Spleen (tissue), 11 donors: ENCODE data around the gene RAB9B. TPM values are rescaled to one million over a fixed set of nuclear protein-coding genes. Genes with fewer than 3 reads are reported as not detected.

Experiments
- DNase-seq: peaks from one replicate; pipeline ENCODE4 v3.0.0-alpha.2; 2020
- H3K27ac ChIP-seq, 8 donors: fragments of 200-600 bp; sonication (generic) in 7 of 8; 1 replicate in 4 of 8; 2 replicates in 4 of 8; pipeline versions ENCODE4 v1.5.0 to v1.8.0; 2016 to 2021; ENCODE audit warnings: inconsistent platforms in 4 of 8, mild to moderate bottlenecking in 4 of 8, moderate library complexity in 1 of 8
- H3K27me3 ChIP-seq, 7 donors: fragments of 200-600 bp; sonication (generic) in 6 of 7; replicated peaks in 1 of 7; 1 replicate in 4 of 7; 2 replicates in 3 of 7; pipeline versions ENCODE4 v1.5.0 to v1.8.0; 2016 to 2021; ENCODE audit warnings: inconsistent platforms in 3 of 7, mild to moderate bottlenecking in 1 of 7
- H3K36me3 ChIP-seq, 6 donors: fragments of 200-600 bp; sonication (generic) in 5 of 6; 1 replicate in 4 of 6; 2 replicates in 2 of 6; pipeline versions ENCODE4 v1.5.0 to v1.8.0; 2016 to 2021; ENCODE audit warnings: inconsistent platforms in 2 of 6
- H3K4me1 ChIP-seq, 6 donors: fragments of 200-600 bp; sonication (generic) in 5 of 6; 1 replicate in 3 of 6; 2 replicates in 3 of 6; pipeline versions ENCODE4 v1.5.0 to v1.8.0; 2016 to 2021; ENCODE audit warnings: inconsistent platforms in 3 of 6
- H3K4me3 ChIP-seq, 8 donors: fragments of 200-600 bp; sonication (generic) in 7 of 8; 1 replicate in 4 of 8; 2 replicates in 4 of 8; pipeline versions ENCODE4 v1.5.0 to v1.8.0; 2016 to 2021; ENCODE audit warnings: inconsistent platforms in 4 of 8, mild to moderate bottlenecking in 4 of 8, moderate library complexity in 2 of 8
- H3K9me3 ChIP-seq, 8 donors: fragments of 200-600 bp; sonication (generic) in 7 of 8; 1 replicate in 4 of 8; 2 replicates in 4 of 8; pipeline versions ENCODE4 v1.5.0 to v1.8.0; 2016 to 2021; ENCODE audit warnings: inconsistent platforms in 4 of 8
- POLR2A ChIP-seq, 3 donors: fragments of 450-650 bp; IDR thresholded peaks; one replicate each; pipeline ENCODE4 v1.5.1; 2017; ENCODE audit warnings: antibody characterized with exemption in 3 of 3, mild to moderate bottlenecking in 1 of 3
- POLR2AphosphoS5 ChIP-seq, 3 donors: sonication (generic); formaldehyde crosslinking; IDR thresholded peaks; one replicate each; pipeline ENCODE4 v1.5.1; 2017; ENCODE audit warnings: antibody characterized with exemption in 3 of 3
- WGBS, 5 donors: extraction: QIAGEN DNeasy Blood & Tissue Kit in 3 of 5; methylation state at CpG; one replicate each; pipeline versions ENCODE4 v1.1.5 to v1.1.7; 2013 to 2018; 5-methylcytosine and 5-hydroxymethylcytosine counted together
- intact Hi-C: fragments of 100-400 bp; cut with DNase I; formaldehyde crosslinking; loops from one replicate; pipeline ENCODE4 v1.15.0; 2023; ENCODE audit warnings: low total_unique reads
- polyA plus RNA-seq, 3 donors: library from polyadenylated mRNA; stranded (reverse); fragments of 200-250 nt; gene quantifications; one replicate each; pipeline ENCODE4 v1.2.1, GENCODE V29; 2013
- total RNA-seq, 7 donors: library from RNA; depleted of rRNA in 3 of 7; stranded (reverse); fragments of >200 nt in 3 of 7; fragmentation: NEBNext Ultra II Directional in 4 of 7; extraction: Animal tissue kit (Norgen Biotek cat#: 25700) in 4 of 7; gene quantifications; one replicate each; pipeline versions ENCODE4 v1.1.0 to v1.2.1, GENCODE V29; 2016 to 2021
- TF ChIP-seq, protein P1 (sequence below), 11 experiments: fragments of 200-600 bp in 7 of 11; fragments of 450-650 bp in 4 of 11; sonication (generic) in 4 of 11; IDR thresholded peaks in 8 of 11; conservative IDR thresholded peaks in 3 of 11; 1 replicate in 7 of 11; 2 replicates in 4 of 11; pipeline versions ENCODE4 v1.4.0 to v1.8.0; 2016 to 2021; ENCODE audit warnings: antibody characterized with exemption in 11 of 11, inconsistent platforms in 4 of 11, mild to moderate bottlenecking in 1 of 11
- donor health status: healthy with polysubstance abuse.
- donor health status: DM: no; HTN: no; CAD: no; lungs with moderate emphysema.
- donor health status: DM: no; HTN: no; CAD: no.
- donor health status: Bipolar disorder and iron deficiency.
- donor health status: healthy.
- donor health status: DM: no; HTN: no; CAD: no.
- donor health status: DM: yes; HTN: yes; CAD: no.

The RAB9B gene
- total and polyA plus RNA-seq, 10 donors, result 0.43 to 1.0 (median 0.60) TPM

DNA sequence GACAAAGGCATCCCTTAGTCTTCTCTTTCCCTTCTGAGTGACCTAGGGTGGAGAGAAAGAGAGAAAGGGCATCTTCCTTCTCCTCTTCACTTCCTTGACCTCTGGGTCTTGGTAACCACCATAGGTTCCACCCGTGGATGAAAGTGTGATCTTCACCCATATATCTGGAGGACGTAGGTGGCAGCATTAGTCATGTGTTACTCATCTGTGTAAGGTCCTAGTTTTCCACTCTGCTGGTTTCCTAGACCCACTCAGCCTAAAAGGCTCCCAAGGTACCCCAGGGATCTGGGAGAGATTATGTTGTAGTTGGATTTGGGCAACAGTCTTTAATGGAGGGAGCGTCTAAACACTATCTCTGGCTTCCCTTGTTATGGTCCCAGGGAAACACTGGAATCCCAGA, 45.5 kb upstream of the RAB9B start:
- Histone ChIP-seq H3K36me3 (no peaks in the 10 kb centered on the region), H3K27ac (no peak overlapping the region), H3K27me3 (no peaks in the 10 kb centered on the region), H3K9me3 (no peaks in the 10 kb centered on the region), H3K4me3 (no peak overlapping the region), H3K4me1 (no peaks in the 10 kb centered on the region)
- intact Hi-C loops, result no loop called here
- 57 to 92% (median 76%) methylated on average over 3 of the region's 3 CpGs for WGBS, 5 donors
- DNase-seq, result no peak
- TF ChIP-seq, protein P1, sequence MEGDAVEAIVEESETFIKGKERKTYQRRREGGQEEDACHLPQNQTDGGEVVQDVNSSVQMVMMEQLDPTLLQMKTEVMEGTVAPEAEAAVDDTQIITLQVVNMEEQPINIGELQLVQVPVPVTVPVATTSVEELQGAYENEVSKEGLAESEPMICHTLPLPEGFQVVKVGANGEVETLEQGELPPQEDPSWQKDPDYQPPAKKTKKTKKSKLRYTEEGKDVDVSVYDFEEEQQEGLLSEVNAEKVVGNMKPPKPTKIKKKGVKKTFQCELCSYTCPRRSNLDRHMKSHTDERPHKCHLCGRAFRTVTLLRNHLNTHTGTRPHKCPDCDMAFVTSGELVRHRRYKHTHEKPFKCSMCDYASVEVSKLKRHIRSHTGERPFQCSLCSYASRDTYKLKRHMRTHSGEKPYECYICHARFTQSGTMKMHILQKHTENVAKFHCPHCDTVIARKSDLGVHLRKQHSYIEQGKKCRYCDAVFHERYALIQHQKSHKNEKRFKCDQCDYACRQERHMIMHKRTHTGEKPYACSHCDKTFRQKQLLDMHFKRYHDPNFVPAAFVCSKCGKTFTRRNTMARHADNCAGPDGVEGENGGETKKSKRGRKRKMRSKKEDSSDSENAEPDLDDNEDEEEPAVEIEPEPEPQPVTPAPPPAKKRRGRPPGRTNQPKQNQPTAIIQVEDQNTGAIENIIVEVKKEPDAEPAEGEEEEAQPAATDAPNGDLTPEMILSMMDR (IDR thresholded peaks at IDR 0.05 in 8 of 11, conservative IDR thresholded peaks at IDR 0.05 in 3 of 11), result no peak
- no peak for TF ChIP-seq POLR2A (IDR thresholded peaks at IDR 0.05)
- no peak for TF ChIP-seq POLR2AphosphoS5 (IDR thresholded peaks at IDR 0.05)

DNA sequence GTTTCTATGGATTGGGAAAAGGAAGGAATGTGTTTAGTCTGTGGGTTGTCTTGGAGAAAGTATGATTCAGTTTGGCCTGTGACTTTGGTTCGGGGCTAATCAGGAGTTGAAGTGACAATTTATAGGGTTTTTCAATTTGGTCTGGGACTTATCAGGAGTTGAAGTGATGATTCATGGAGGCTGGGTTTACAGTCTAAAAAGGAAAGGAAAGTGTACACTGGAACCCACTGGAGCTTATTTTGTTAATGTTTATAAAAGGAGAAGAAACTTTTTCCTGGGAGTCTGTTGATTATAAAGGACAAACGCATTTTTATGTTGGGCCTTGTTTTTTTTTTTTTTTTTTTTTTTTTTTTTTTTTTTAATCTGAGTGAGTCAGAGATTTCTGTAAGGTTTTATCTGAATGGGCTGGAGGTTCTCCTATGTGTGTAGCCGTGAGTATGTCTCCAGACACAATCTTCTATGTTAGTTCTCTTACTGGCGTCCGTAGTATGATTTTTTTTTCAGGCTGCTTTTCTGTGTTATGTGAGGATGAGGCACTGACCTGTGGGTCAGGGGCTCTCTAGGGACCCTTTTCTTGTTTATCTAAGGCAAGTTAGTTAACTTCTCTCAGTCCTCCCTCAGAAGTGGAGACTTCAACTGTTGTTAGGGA, 33.0 kb upstream of the RAB9B start:
- Histone ChIP-seq H3K27me3 (no peaks in the 10 kb centered on the region), H3K4me1 (no peaks in the 10 kb centered on the region), H3K27ac (no peak overlapping the region), H3K9me3 (no peaks in the 10 kb centered on the region), H3K36me3 (no peaks in the 10 kb centered on the region), H3K4me3 (no peak overlapping the region)
- WGBS, 5 donors, result 62 to 77% (median 69%) methylated on average over 5 of the region's 5 CpGs
- DNase-seq, result no peak
- no peak for TF ChIP-seq POLR2AphosphoS5 (IDR thresholded peaks at IDR 0.05)
- TF ChIP-seq POLR2A (IDR thresholded peaks at IDR 0.05), result no peak
- TF ChIP-seq, protein P1 (IDR thresholded peaks at IDR 0.05 in 8 of 11, conservative IDR thresholded peaks at IDR 0.05 in 3 of 11), result no peak
- intact Hi-C loops, result no loop called here

DNA sequence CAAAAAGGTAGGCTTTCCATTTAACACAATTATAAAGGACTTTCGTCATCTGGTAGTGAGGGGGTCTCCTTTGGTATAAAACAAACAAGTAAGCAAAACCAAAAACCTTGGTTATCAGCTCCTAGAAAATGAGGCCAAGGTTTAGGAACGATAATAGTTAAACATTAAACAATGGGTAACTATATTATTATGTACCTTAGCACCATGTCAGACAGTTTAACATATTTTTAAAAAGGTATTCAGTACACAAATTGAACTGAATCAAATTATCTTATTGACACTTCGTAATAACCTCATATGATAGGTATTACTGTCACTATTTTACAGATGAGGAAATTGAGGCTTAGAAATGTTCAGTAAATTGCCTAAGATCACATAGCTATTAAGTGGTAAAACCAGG, 32.1 kb upstream of the RAB9B start:
- no peak for DNase-seq
- intact Hi-C loops, result no loop called here
- 72 to 94% (median 91%) methylated on average over 3 of the region's 3 CpGs for WGBS, 5 donors
- Histone ChIP-seq H3K9me3 (no peaks in the 10 kb centered on the region), H3K4me1 (no peaks in the 10 kb centered on the region), H3K4me3 (no peak overlapping the region), H3K36me3 (no peaks in the 10 kb centered on the region), H3K27ac (no peak overlapping the region), H3K27me3 (no peaks in the 10 kb centered on the region)
- TF ChIP-seq POLR2AphosphoS5 (IDR thresholded peaks at IDR 0.05), result no peak
- TF ChIP-seq, protein P1 (IDR thresholded peaks at IDR 0.05 in 8 of 11, conservative IDR thresholded peaks at IDR 0.05 in 3 of 11), result no peak
- no peak for TF ChIP-seq POLR2A (IDR thresholded peaks at IDR 0.05)

DNA sequence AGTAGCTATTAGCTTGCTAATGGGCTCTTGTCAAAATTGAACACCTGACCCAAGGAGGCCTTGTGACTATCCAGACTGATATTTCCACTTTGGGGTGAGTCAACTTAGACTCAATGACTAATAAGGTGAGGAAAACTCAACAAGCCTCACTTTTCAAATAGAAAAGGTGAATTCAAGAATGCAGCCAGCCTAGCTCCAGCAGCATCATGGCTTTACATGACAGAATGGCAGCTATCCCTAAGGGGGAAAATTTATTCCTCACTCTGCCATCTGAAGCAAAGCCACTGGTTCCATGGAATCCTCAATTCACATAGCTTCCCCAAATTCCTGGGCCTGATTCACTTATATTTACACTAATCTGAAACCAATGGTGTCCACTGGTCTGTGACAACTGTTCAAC, 29.1 kb upstream of the RAB9B start:
- TF ChIP-seq POLR2A (IDR thresholded peaks at IDR 0.05) (no peak), POLR2AphosphoS5 (IDR thresholded peaks at IDR 0.05) (no peak)
- TF ChIP-seq, protein P1 (IDR thresholded peaks at IDR 0.05 in 8 of 11, conservative IDR thresholded peaks at IDR 0.05 in 3 of 11), result no peak
- DNase-seq, result no peak
- no peak overlapping the region for H3K27ac ChIP-seq
- intact Hi-C loops, result no loop called here
- no peaks in the 10 kb centered on the region for H3K27me3 ChIP-seq
- no peaks in the 10 kb centered on the region for H3K4me1 ChIP-seq
- H3K9me3 ChIP-seq, result no peaks in the 10 kb centered on the region
- no peaks in the 10 kb centered on the region for H3K36me3 ChIP-seq
- H3K4me3 ChIP-seq, result no peak overlapping the region
